Fibroblast of lung (primary cell): ENCODE results near the gene MTHFR. TPM values are rescaled to one million over a fixed set of nuclear protein-coding genes. Genes with fewer than 3 reads are reported as not detected.

Source experiments
- DNase-seq, 2 donors: peaks; one replicate each; pipeline versions ENCODE4 v3.0.0 to v3.0.0-alpha.2; 2010; ENCODE audit warnings: low read depth in 2 of 2
- H2AFZ ChIP-seq: 2 replicates; pipeline ENCODE4 v1.5.1; 2012; ENCODE audit warnings: low read length, control low read depth, inconsistent platforms
- H3K27ac ChIP-seq: 2 replicates; pipeline ENCODE4 v1.5.1; 2011; ENCODE audit warnings: low read length, control low read depth; ENCODE audit not compliant: insufficient read depth
- H3K27me3 ChIP-seq: 2 replicates; pipeline ENCODE4 v1.5.1; 2011; ENCODE audit warnings: mild to moderate bottlenecking, low read length; ENCODE audit not compliant: control insufficient read depth, insufficient read depth
- H3K36me3 ChIP-seq: 2 replicates; pipeline ENCODE4 v1.5.1; 2011; ENCODE audit warnings: low read length; ENCODE audit not compliant: control insufficient read depth, insufficient read depth
- H3K4me1 ChIP-seq: 2 replicates; pipeline ENCODE4 v1.5.1; 2011; ENCODE audit warnings: low read length; ENCODE audit not compliant: control insufficient read depth, insufficient read depth; ENCODE audit errors: extremely low read depth
- H3K4me2 ChIP-seq: 2 replicates; pipeline ENCODE4 v1.5.1; 2011; ENCODE audit warnings: low read length, control low read depth; ENCODE audit not compliant: insufficient read depth; ENCODE audit errors: extremely low read depth
- H3K4me3 ChIP-seq, 4 experiments: fragments of 200-600 bp in 1 of 4; sonication (generic) in 1 of 4; replicated peaks in 1 of 4; 2 replicates each; pipeline ENCODE4 v1.5.1; 2011 to 2016; ENCODE audit warnings: low read length in 4 of 4, low read depth in 3 of 4, mild to moderate bottlenecking in 3 of 4, control low read depth in 2 of 4, inconsistent platforms in 1 of 4, mixed read lengths in 1 of 4; ENCODE audit not compliant: insufficient read depth in 1 of 4; ENCODE audit errors: control extremely low read depth in 1 of 4
- H3K79me2 ChIP-seq: 2 replicates; pipeline ENCODE4 v1.5.1; 2012; ENCODE audit warnings: mild to moderate bottlenecking, low read length, inconsistent platforms; ENCODE audit not compliant: control insufficient read depth, insufficient read depth
- H3K9ac ChIP-seq: 2 replicates; pipeline ENCODE4 v1.5.1; 2011; ENCODE audit warnings: mild to moderate bottlenecking, low read length, control low read depth; ENCODE audit not compliant: insufficient read depth
- H3K9me3 ChIP-seq: 2 replicates; pipeline ENCODE4 v1.5.1; 2012; ENCODE audit warnings: low read depth, low read length; ENCODE audit not compliant: control insufficient read depth, insufficient read depth
- H4K20me1 ChIP-seq: 2 replicates; pipeline ENCODE4 v1.5.1; 2011; ENCODE audit warnings: low read length; ENCODE audit not compliant: control insufficient read depth, insufficient read depth; ENCODE audit errors: extremely low read depth
- EZH2 ChIP-seq: IDR thresholded peaks from 2 replicates; pipeline ENCODE4 v1.5.1; 2012; ENCODE audit warnings: low read length, control low read depth, mild to moderate bottlenecking; ENCODE audit errors: missing control alignments
- polyA plus RNA-seq, 2 donors: library from polyadenylated mRNA; depleted of rRNA in 1 of 2; stranded (reverse) in 1 of 2; unstranded in 1 of 2; fragments of >200 nt; gene quantifications; 2 replicates each; pipeline ENCODE4 v1.2.1, GENCODE V29; 2011 to 2012; ENCODE audit warnings: missing spikeins in 1 of 2
- total RNA-seq: library from RNA; depleted of rRNA; stranded (reverse); fragments of >200 nt; gene quantifications from 2 replicates; pipeline ENCODE4 v1.2.1, GENCODE V29; 2014
- TF ChIP-seq, protein P1 (sequence below), 2 donors: IDR thresholded peaks in 1 of 2; conservative IDR thresholded peaks in 1 of 2; 1 replicate in 1 of 2; 2 replicates in 1 of 2; pipeline ENCODE4 v1.5.1; 2011 to 2012; ENCODE audit warnings: low read length in 2 of 2, control low read depth in 1 of 2, inconsistent platforms in 1 of 2, low read depth in 1 of 2, mild to moderate bottlenecking in 1 of 2

The MTHFR gene
- total and polyA plus RNA-seq, 2 donors (not counting 1 experiment from before 2014, with no cell fraction given) = 16.3 to 87.4 TPM

DNA sequence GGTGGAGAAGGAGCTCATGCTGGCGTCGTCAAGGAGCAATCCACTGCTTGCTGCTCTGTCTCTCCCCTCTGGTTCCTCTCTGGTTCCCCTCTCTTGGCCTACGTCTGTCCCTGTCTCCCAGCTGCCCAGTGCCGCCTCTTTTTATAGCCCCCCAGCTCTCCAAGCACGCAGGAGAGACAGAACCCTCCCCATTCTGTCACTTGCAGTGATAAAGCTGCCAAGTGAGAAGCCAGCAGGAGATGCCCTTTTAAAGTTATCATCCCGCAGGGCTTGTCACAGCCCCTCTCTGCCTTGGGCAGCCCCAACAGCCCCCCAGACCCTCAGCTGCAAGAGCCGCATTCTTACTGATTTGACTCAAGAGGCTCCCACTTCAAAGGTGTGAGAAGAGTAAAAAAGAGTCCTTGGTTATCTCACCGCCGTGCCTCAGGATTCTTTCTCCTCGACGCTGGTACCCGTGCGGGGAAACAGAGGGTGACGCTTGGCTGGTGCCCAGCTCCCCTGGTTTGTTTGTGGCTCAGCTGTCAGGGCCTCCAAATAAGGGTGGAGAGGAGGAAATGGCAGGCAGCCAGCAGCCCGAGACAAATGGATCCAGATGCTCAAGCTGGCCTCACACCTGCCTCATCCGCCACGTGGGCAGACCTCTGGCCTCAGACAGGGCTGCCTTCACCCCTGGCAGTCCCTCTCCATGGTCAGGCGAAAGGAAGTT is 42.1 kb upstream of the MTHFR start, which contains the start of gene NPPA:
Gene NPPA (minus strand): TSS at position 117 of the 706 bp plus-strand sequence. CDS start 99 bp downstream, at position 18.
- Histone ChIP-seq H3K4me1 (no peaks in the 10 kb centered on the region), H3K27me3 (no peaks in the 10 kb centered on the region), H3K4me3 (no peak within 1 kb of the TSS), H3K27ac (no peak within 1 kb of the TSS), H3K36me3 (peaks cover 12% of the 10 kb centered on the region), H3K9me3 (no peaks in the 10 kb centered on the region), H3K79me2 (no peaks in the 10 kb centered on the region), H3K9ac (no peak within 1 kb of the TSS), H4K20me1 (no peaks in the 10 kb centered on the region), H2AFZ (no peak within 1 kb of the TSS), H3K4me2 (no peak within 1 kb of the TSS)
- TF ChIP-seq, protein P1, sequence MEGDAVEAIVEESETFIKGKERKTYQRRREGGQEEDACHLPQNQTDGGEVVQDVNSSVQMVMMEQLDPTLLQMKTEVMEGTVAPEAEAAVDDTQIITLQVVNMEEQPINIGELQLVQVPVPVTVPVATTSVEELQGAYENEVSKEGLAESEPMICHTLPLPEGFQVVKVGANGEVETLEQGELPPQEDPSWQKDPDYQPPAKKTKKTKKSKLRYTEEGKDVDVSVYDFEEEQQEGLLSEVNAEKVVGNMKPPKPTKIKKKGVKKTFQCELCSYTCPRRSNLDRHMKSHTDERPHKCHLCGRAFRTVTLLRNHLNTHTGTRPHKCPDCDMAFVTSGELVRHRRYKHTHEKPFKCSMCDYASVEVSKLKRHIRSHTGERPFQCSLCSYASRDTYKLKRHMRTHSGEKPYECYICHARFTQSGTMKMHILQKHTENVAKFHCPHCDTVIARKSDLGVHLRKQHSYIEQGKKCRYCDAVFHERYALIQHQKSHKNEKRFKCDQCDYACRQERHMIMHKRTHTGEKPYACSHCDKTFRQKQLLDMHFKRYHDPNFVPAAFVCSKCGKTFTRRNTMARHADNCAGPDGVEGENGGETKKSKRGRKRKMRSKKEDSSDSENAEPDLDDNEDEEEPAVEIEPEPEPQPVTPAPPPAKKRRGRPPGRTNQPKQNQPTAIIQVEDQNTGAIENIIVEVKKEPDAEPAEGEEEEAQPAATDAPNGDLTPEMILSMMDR (conservative IDR thresholded peaks at IDR 0.05 in 1 of 2, IDR thresholded peaks at IDR 0.05 in 1 of 2; ENCODE audit: low read depth in 1 of 2, low read length in 2 of 2) = no peak
- TF ChIP-seq EZH2 = no peak
- DNase-seq = peak in 1 of 2 donors; percentile 29

DNA sequence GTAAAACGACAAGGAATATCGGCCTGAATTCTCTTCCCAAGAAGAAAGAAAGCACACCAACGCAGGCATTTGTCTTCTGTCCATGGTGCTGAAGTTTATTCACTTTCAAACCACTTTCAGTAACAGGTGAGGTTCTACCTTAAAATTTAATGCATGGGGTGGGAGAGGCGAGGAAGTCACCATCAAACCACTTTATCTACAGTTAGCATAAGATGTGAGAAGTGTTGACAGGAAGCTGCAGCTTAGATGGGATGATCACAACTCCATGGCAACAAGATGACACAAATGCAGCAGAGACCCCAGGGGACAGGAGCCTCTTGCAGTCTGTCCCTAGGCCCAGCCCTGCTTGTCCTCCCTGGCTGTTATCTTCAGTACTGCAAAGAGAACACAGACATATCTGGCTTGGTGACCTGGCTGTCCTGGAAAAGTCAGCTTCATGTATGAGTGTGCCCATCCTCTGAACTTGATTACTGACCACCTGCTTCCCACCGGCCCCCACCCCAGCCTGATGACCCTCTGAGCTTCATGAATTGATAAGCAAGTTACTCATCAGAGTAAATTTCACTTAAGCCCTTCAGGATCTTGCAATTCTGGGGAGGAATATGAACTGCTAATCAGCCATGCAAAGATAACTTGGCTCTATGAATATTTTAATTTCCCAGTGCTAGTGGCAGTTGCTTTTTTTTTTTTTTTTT is 40.0 kb upstream of the MTHFR start:
- no peaks in the 10 kb centered on the region for H3K27me3 ChIP-seq

More for the DNA sequence above, 40.0 kb upstream of the MTHFR start:
- Histone ChIP-seq H3K79me2 (no peaks in the 10 kb centered on the region), H3K4me1 (no peaks in the 10 kb centered on the region), H4K20me1 (no peaks in the 10 kb centered on the region), H3K4me2 (no peak overlapping the region), H2AFZ (no peak overlapping the region), H3K27ac (no peak overlapping the region), H3K36me3 (peaks cover 22% of the 10 kb centered on the region), H3K9me3 (no peaks in the 10 kb centered on the region), H3K9ac (no peak overlapping the region), H3K4me3 (no peak overlapping the region)
- peak in 1 of 2 donors; percentile 29 for DNase-seq
- no peak for TF ChIP-seq EZH2
- TF ChIP-seq, protein P1 (conservative IDR thresholded peaks at IDR 0.05 in 1 of 2, IDR thresholded peaks at IDR 0.05 in 1 of 2; ENCODE audit: low read depth in 1 of 2, low read length in 2 of 2) = no peak
